Activated naive CD4-positive, alpha-beta T cell treated with anti-CD3 and anti-CD28 coated beads, Interleukin-2, amount 10 ng/mL, durations not matched to agents 7 days and 5 days (primary cell): ENCODE data around the gene SEM1.
"Not testable (repeated sequence)": the region's sequence is repeated elsewhere in the genome, so short reads cannot be mapped to it uniquely, and the experiment has no call there.

Experiments used
- CTCF ChIA-PET: fragments of 350-600 bp; sonication (Branson Sonifier 250); formaldehyde crosslinking; loops from one replicate; lab custom pipeline; 2021; ENCODE audit warnings: antibody characterized with exemption; lab: Charles Lee
- DNase-seq: peaks from one replicate; pipeline ENCODE4 v3.0.0-alpha.2; 2020
- H3K27ac Mint-ChIP-seq: one replicate; pipeline ENCODE4 v1.8.0; 2021; ENCODE audit warnings: mild to moderate bottlenecking, moderate library complexity, mixed read lengths
- H3K27me3 Mint-ChIP-seq: one replicate; pipeline ENCODE4 v1.8.0; 2021; ENCODE audit warnings: mild to moderate bottlenecking, mixed read lengths
- H3K36me3 Mint-ChIP-seq: one replicate; pipeline ENCODE4 v1.8.0; 2021; ENCODE audit warnings: mixed read lengths
- H3K4me1 Mint-ChIP-seq: one replicate; pipeline ENCODE4 v1.8.0; 2021; ENCODE audit warnings: mixed read lengths
- H3K4me3 Mint-ChIP-seq: one replicate; pipeline ENCODE4 v1.8.0; 2021; ENCODE audit warnings: mild to moderate bottlenecking, moderate library complexity, mixed read lengths
- H3K9me3 Mint-ChIP-seq: one replicate; pipeline ENCODE4 v1.8.0; 2021; ENCODE audit warnings: mixed read lengths

The SEM1 gene

DNA sequence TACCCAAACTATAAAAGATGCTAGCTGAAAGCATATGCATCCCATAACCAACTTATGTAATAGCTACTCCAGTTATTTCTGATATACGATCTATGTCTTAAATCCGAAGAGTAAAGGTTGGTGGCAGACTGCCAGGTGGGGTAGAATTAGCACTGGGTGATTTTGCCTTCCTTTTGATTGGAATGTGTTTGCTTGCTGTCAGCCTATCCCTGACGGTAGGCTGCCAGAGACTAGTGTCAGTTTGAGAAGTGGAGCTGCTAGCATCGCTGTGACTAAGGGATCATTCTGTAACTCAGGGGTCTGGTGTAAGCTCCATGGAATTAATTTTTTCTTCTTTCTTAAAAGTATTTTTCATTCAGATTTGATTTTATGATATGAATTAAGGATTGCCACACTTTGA lies 9.5 kb upstream of the SEM1 start:
- Mint-ChIP-seq H3K4me3 (no peak overlapping the region), H3K27me3 (peaks cover 33% of the 10 kb centered on the region), H3K27ac (no peak overlapping the region), H3K36me3 (no peaks in the 10 kb centered on the region), H3K9me3 (peaks cover 2% of the 10 kb centered on the region), H3K4me1 (no peaks in the 10 kb centered on the region)
- no peak for DNase-seq
- CTCF ChIA-PET = no interaction called here

- H3K9me3 Mint-ChIP-seq = peaks cover 7% of the 10 kb centered on the region
- H3K4me1 Mint-ChIP-seq = no peaks in the 10 kb centered on the region
- no peak overlapping the region for H3K27ac Mint-ChIP-seq
- CTCF ChIA-PET = no interaction called here
- H3K36me3 Mint-ChIP-seq = no peaks in the 10 kb centered on the region
- H3K4me3 Mint-ChIP-seq = no peak overlapping the region
- H3K27me3 Mint-ChIP-seq = peaks cover 33% of the 10 kb centered on the region
- no peak for DNase-seq
These were observed 8.7 kb upstream of the SEM1 start for GRCh38 chr7:96718107-96719003.

GRCh38 chr7:96713037-96713436 lies 3.4 kb upstream of the SEM1 start:
- Mint-ChIP-seq H3K27me3 (peaks cover 17% of the 10 kb centered on the region), H3K4me1 (peaks cover 18% of the 10 kb centered on the region), H3K36me3 (peaks cover 1% of the 10 kb centered on the region), H3K27ac (no peak overlapping the region), H3K9me3 (peaks cover 20% of the 10 kb centered on the region), H3K4me3 (no peak overlapping the region)
- CTCF ChIA-PET = no interaction called here
- no peak for DNase-seq

DNA sequence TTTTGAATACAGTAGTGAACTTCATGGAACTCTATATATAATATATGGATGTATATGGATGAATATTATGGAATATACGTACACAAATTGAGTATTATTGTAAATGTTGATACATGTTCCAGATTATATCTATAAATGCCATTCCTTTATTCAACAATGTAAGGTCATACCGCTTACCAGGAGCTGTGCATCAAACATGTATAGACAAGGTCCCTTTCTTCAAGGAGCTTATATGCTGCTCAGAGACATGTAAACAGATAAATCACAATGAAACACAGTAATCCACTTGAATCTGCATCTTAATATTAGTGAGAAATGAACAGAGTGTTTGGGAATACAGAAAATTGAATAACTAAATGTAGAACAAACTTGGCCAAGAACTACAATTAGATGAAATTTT lies 898 bp upstream of the SEM1 start:
- CTCF ChIA-PET = no interaction called here
- H3K4me3 Mint-ChIP-seq = no peak overlapping the region

GRCh38 chr7:96708872-96709271 lies 774 bp downstream of the SEM1 start:
- peak overlapping the region; percentile 91 for H3K27ac Mint-ChIP-seq
- H3K36me3 Mint-ChIP-seq = peaks cover 18% of the 10 kb centered on the region
- H3K27me3 Mint-ChIP-seq = peaks cover 8% of the 10 kb centered on the region
- H3K9me3 Mint-ChIP-seq = peaks cover 16% of the 10 kb centered on the region
- H3K4me3 Mint-ChIP-seq = peak overlapping the region; percentile 98
- H3K4me1 Mint-ChIP-seq = peaks cover 37% of the 10 kb centered on the region
- CTCF ChIA-PET = no interaction called here
- DNase-seq = no peak

More for the DNA sequence above, 898 bp upstream of the SEM1 start:
- peaks cover 11% of the 10 kb centered on the region for H3K36me3 Mint-ChIP-seq
- peaks cover 17% of the 10 kb centered on the region for H3K27me3 Mint-ChIP-seq
- H3K4me1 Mint-ChIP-seq = peaks cover 33% of the 10 kb centered on the region
- DNase-seq = no peak
- no peak overlapping the region for H3K27ac Mint-ChIP-seq
- H3K9me3 Mint-ChIP-seq = peaks cover 20% of the 10 kb centered on the region

- H3K4me1 Mint-ChIP-seq = peaks cover 39% of the 10 kb centered on the region
- H3K36me3 Mint-ChIP-seq = peaks cover 18% of the 10 kb centered on the region
- no peak for DNase-seq
- H3K4me3 Mint-ChIP-seq = peak overlapping the region; percentile 98
- peaks cover 11% of the 10 kb centered on the region for H3K9me3 Mint-ChIP-seq
- H3K27me3 Mint-ChIP-seq = peaks cover 3% of the 10 kb centered on the region
- CTCF ChIA-PET = no interaction called here
- no peak overlapping the region for H3K27ac Mint-ChIP-seq
These were observed 1.5 kb downstream of the SEM1 start for GRCh38 chr7:96707901-96708774.

- CTCF ChIA-PET = no interaction called here
- H3K9me3 Mint-ChIP-seq = no peaks in the 10 kb centered on the region
- peaks cover 27% of the 10 kb centered on the region for H3K36me3 Mint-ChIP-seq
- no peaks in the 10 kb centered on the region for H3K27me3 Mint-ChIP-seq
- DNase-seq = no peak
- peaks cover 18% of the 10 kb centered on the region for H3K4me1 Mint-ChIP-seq
- H3K27ac Mint-ChIP-seq = no peak overlapping the region
- no peak overlapping the region for H3K4me3 Mint-ChIP-seq
These were observed 8.4 kb downstream of the SEM1 start for GRCh38 chr7:96701258-96701657.

DNA sequence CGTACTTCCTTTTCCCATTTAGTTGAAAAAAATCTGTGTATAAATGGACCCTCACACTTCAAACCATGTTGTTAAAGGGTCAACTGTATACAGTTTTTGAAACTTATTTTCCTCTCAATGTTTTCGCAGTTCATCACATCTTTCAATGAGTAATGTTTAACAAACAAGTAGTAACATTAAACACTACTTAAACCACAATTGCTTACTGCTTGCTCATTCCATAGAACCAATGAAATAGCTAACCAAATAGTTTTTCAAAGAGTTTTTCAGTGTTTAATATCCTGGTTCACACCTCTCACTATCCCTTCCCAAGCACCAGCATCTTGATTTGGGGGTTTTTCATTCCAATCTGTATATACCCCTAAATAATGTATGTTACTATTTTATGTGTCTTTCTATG lies 9.1 kb downstream of the SEM1 start:
- no peaks in the 10 kb centered on the region for H3K9me3 Mint-ChIP-seq
- no peak overlapping the region for H3K4me3 Mint-ChIP-seq
- no peak overlapping the region for H3K27ac Mint-ChIP-seq
- H3K4me1 Mint-ChIP-seq = peaks cover 15% of the 10 kb centered on the region
- CTCF ChIA-PET = no interaction called here
- DNase-seq = no peak
- peaks cover 24% of the 10 kb centered on the region for H3K36me3 Mint-ChIP-seq
- H3K27me3 Mint-ChIP-seq = no peaks in the 10 kb centered on the region

DNA sequence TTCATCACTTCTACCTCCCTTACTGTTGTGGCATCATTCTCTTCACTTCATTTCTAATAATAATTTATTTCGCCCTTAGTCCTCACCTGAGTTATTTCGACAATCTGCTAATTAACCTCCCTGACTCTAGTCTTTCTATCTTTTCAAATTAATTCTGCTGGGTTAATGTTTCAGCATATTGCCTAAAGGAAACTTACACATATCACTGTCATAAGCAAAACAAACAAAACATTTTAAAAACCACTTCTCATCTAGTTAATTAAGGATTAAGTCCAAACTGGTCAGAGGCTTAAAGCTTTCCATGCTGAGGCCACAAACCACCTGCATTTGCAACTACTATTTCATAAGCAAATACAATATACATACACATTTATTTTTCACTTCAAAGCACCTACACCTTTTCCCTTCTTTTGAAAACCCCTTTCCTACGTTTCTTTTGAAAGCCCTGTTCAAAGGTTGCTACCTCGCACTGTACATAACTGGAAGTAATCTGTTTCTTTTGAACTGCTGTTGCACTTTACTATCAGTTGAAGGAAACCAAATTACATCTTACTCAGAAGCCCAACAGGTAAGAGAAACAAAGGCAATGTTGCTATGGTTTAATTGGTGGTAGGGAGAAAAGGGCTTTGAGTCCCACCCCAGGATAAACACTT lies 10.3 kb downstream of the SEM1 start:
- H3K36me3 Mint-ChIP-seq = peaks cover 18% of the 10 kb centered on the region
- H3K4me1 Mint-ChIP-seq = peaks cover 11% of the 10 kb centered on the region
- H3K27ac Mint-ChIP-seq = no peak overlapping the region
- CTCF ChIA-PET = no interaction called here
- no peaks in the 10 kb centered on the region for H3K9me3 Mint-ChIP-seq
- DNase-seq = no peak
- no peaks in the 10 kb centered on the region for H3K27me3 Mint-ChIP-seq
- no peak overlapping the region for H3K4me3 Mint-ChIP-seq

DNA sequence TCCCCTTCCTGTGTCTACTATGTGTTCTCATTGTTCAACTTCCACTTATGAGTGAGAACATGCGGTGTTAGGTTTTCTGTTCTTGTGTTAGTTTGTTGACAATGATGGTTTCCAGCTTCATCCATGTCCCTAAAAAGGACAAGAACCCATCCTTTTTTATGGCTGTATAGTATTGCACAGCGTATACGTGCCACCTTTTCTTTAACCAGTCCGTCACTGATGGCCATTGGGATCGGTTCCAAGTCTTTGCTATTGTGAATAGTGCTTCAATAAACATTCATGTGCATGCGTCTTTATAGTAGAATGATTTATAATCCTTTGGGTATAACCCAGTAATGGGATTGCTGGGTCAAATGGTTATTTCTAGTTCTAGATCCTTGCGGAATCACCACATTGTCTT lies 11.2 kb downstream of the SEM1 start:
- DNase-seq, H3K9me3 Mint-ChIP-seq, H3K4me1 Mint-ChIP-seq, CTCF ChIA-PET, H3K27me3 Mint-ChIP-seq, H3K4me3 Mint-ChIP-seq: not testable (repeated sequence)
- Mint-ChIP-seq H3K27ac (peak overlapping the region; percentile 49), H3K36me3 (peaks cover 23% of the 10 kb centered on the region)

DNA sequence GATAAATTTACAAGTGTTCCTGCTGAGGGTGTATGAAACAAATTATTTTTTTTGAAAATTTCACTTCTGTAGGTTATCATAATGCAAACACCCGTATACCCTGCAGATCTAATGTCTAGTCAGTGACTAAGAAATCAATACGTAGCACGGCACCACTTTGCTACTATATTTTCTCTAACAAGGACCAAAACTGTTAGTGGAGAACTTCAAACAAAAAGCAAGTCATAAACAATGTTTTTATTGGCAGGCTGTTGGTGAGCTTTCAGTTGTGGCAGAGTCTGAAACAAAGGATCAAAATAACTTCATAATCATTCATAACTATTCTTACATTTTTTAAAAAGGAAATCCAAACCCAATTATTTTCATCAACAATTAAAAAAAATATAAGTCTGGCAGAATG lies 11.8 kb downstream of the SEM1 start:
- DNase-seq = no peak
- Mint-ChIP-seq H3K4me3 (no peak overlapping the region), H3K4me1 (peaks cover 9% of the 10 kb centered on the region), H3K27ac (no peak overlapping the region), H3K27me3 (no peaks in the 10 kb centered on the region), H3K9me3 (no peaks in the 10 kb centered on the region), H3K36me3 (peaks cover 26% of the 10 kb centered on the region)
- CTCF ChIA-PET = no interaction called here

DNA sequence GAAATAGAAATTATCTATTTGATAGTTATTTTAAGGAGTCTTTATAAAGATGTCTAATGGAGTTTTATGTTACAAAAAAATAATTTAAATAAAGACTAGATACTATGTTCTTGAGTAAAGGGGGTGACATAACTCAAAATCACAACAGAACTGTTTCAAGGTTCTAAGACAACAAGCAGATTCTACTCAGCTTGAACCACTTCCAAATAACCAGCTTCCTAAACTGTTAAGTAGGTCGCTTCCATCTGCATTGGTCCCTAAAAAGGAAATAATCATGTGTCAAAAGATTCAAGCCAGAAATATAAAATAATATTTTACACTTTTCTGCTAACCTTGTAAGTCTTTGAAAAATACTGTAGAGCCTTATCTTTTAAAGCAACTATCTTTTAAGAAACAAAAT lies 14.1 kb downstream of the SEM1 start:
- Mint-ChIP-seq H3K36me3 (peaks cover 30% of the 10 kb centered on the region), H3K4me1 (peaks cover 2% of the 10 kb centered on the region), H3K27me3 (no peaks in the 10 kb centered on the region), H3K4me3 (no peak overlapping the region), H3K27ac (no peak overlapping the region), H3K9me3 (no peaks in the 10 kb centered on the region)
- DNase-seq = no peak
- CTCF ChIA-PET = no interaction called here

DNA sequence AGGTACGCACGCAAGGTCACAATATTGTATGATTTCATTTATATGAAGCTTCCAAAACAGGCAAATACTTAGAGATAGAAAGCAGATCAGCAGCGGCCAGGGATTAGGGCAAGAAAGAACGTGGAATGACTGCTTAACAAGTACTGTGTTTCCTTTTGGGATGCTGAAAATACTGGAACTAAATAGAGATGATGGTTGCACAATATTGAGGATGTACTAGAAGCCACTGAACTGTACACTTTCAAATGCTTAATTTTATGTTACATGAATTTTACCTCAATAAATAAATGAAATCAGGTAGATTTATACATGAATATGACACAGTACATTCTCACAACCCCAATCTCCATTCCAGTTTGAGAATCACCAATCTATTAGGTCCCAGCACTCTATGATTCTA lies 15.6 kb downstream of the SEM1 start:
- Mint-ChIP-seq H3K4me1 (peaks cover 2% of the 10 kb centered on the region), H3K27me3 (no peaks in the 10 kb centered on the region), H3K4me3 (no peak overlapping the region), H3K27ac (no peak overlapping the region), H3K9me3 (no peaks in the 10 kb centered on the region), H3K36me3 (peaks cover 34% of the 10 kb centered on the region)
- no peak for DNase-seq
- CTCF ChIA-PET = no interaction called here

GRCh38 chr7:96691702-96692101 lies 17.9 kb downstream of the SEM1 start:
- H3K27me3 Mint-ChIP-seq = no peaks in the 10 kb centered on the region
- no peak overlapping the region for H3K27ac Mint-ChIP-seq
- H3K36me3 Mint-ChIP-seq = peaks cover 39% of the 10 kb centered on the region
- CTCF ChIA-PET = no interaction called here
- no peak overlapping the region for H3K4me3 Mint-ChIP-seq
- H3K4me1 Mint-ChIP-seq = peaks cover 4% of the 10 kb centered on the region
- no peak for DNase-seq
- no peaks in the 10 kb centered on the region for H3K9me3 Mint-ChIP-seq
